NCI-H128 (cell line): Measurements from ENCODE around the gene ARHGAP28.
A peak's percentile ranks its signal among the peaks of the same experiment; 100 is the strongest.

Experiments
- DNase-seq: peaks from one replicate; lab custom pipeline; 2025; ENCODE audit not compliant: unreplicated experiment; lab: John Stamatoyannopoulos, UW

ARHGAP28 gene

GRCh38 chr18:6729247-6730091 lies at the start of gene ARHGAP28:
Gene ARHGAP28, plus strand, starts transcription at chr18:6729716. Its CDS starts 106 bp downstream, at chr18:6729822.
- DNase-seq, result peak; percentile 82

DNA sequence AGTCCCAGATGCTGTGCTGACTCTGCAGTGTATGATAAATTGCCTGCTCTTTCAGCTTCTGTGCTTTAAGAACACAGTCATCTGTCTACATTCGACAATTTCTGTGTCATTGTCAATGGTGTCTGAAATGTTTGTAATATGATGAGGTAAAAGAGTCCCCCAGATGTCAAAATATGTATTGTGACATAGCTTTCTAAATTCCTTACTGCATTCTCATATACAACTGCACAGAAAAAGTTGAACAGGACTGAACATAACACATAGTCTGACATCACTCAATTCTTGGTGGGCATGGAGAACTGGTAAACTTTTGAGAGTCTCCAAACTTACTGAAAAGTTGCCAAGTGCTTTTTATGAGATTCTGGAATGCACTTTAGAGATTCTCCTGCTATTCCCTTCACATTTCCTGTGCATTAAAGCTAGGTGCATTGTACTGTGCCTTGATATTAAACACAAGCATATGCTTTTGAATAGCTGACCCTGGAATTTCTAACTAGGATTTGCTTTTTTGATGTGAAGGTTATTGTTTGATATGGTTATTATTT lies 48.1 kb upstream of the ARHGAP28 start:
- no peak for DNase-seq

GRCh38 chr18:6682437-6683111 lies 46.9 kb upstream of the ARHGAP28 start:
- no peak for DNase-seq

DNA sequence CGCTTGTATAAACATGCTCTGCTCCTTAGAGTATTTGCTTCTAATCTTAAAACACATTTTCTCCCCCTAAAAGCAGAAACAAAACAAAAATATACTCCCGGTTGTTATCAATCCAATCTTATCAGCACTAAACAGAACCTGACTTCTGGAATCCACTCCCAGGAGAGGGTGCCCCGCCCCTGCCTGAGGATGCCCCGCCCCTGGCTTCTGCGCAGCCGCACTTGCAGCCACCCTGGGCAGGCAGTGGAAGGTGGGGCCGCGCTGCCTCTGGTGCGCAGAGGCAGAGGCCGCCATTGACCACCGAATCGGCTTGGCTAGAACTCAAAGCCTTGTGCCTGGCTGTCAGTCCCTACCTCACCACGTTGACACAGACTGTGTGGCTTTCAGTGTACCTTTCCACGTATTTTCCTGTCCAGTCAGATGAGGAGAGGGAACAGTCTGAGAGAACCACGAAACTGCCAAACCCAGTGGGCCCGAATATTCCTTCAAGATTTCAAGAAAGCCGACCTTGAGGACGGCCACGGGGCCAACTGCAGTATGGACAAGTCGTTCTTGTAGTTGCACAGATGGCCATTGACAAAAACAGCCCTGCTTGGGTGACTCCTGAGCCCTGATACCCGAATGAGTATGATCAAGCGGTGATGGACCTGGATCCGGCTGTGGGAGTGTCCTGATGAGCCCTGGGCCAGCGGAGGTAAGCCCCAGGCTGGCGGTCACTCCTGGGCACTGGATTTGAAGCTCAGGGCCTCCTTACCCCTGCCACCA lies 46.2 kb upstream of the ARHGAP28 start:
- DNase-seq, result no peak

- no peak for DNase-seq
These were observed 41.8 kb upstream of the ARHGAP28 start for GRCh38 chr18:6687676-6688075.

DNA sequence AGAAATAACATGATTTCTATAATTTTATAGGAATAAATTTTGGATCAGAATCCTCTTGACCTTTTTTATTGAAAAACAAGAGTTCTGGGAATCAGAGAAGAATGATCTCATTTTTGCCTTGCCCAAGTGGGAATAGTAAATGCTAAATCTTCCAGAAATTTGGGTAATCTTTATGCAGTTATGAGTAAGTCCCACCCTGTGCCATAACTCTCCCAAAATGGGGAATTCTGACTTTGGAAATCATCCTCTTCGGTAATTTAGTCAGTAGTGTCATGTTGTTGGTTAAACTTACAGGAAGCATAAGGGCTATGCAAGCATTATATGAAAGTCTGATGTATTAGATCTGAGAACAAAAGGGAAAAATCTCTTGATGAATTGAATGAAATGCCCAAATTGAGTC lies 20.6 kb upstream of the ARHGAP28 start:
- no peak for DNase-seq

DNA sequence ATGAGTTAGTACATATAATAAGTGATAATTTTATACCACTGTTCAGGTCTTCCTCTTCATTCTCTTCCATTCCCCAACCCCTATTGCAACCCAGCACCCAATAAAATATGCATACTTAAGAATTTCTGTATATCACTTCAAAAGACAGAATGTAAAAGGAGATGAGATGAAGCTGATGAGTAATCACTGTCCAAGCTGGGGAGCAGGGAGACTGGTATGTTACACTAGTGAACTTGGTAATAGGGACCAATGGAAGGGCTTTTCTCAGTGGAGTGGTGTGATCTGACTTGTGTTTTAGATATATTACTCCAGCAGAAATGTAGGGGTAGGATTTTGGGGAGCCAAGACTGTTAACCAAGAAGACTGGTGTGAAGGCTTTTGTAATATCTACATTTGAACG lies 18.0 kb upstream of the ARHGAP28 start:
- no peak for DNase-seq

GRCh38 chr18:6712401-6712800 lies 17.1 kb upstream of the ARHGAP28 start:
- no peak for DNase-seq

GRCh38 chr18:6714010-6714409 lies 15.5 kb upstream of the ARHGAP28 start:
- no peak for DNase-seq

- DNase-seq, result no peak
These were observed 11.2 kb upstream of the ARHGAP28 start for GRCh38 chr18:6718267-6718666.

- DNase-seq, result no peak
These were observed 10.2 kb upstream of the ARHGAP28 start for GRCh38 chr18:6719098-6719846.

- DNase-seq, result no peak
These were observed 9.4 kb upstream of the ARHGAP28 start for GRCh38 chr18:6719910-6720683.

DNA sequence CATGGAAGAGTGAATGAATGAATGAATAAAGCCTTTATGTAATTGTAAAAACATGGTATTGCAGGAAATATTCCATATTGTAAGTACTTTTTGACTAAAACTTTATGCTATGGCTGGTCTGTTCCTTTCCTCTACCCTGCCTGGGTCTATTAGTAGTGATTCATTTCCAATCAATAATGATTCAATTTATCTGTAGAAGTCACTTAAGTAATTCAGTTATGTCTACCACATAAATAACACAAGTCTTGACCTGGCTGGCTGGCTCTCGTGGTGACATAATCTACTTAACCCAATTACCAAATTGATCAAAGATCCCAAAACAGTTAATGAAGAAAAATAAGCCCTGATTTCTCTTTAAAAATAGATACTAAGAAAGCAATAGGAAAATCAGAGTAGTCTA lies 7.8 kb upstream of the ARHGAP28 start:
- no peak for DNase-seq

- no peak for DNase-seq
These were observed 6.8 kb upstream of the ARHGAP28 start for GRCh38 chr18:6722690-6723089.

DNA sequence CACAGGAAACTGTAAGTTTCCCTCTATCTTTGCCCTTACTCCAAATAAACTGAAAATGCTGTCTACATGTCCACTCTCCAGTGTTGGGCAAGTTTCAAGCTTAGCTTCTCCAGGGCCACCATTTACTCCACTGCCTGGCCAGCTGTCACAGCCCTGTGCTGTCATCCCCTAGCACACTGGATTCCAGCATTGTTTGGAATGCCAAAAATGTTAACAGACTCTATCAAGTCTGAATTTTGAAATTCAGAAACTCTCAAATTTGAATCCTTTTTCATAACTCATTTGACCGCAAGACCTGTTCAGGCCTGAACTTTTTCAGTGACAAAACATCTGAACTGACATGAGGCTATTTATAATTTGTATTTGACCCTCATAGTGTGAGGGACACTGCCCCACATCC lies 5.2 kb upstream of the ARHGAP28 start:
- no peak for DNase-seq

- no peak for DNase-seq
These were observed 1.2 kb upstream of the ARHGAP28 start for GRCh38 chr18:6728331-6728730.

DNA sequence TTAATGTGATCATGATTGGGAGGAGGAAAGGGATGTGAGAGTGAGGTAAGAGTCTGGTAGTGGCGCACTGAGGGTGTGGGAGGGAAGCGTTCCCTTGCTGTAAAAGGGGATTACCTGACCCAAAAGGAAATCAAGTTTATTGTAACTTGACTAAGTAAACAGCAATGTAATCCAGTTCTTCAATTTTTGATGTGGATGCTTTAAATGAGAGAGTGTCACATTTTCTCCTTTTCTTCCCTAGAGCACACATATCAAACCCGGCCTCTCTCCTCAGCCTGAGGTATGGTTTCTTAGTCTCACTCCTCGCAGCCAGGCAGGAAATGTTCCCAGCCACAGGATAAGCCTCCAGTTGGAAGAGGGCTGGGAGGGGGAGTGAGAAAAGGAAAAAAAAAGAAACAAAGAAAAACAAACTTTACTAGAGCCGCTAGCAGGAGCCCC lies 688 bp upstream of the ARHGAP28 start:
- DNase-seq, result no peak

GRCh38 chr18:6730416-6731221 lies 1.1 kb downstream of the ARHGAP28 start:
- no peak for DNase-seq

DNA sequence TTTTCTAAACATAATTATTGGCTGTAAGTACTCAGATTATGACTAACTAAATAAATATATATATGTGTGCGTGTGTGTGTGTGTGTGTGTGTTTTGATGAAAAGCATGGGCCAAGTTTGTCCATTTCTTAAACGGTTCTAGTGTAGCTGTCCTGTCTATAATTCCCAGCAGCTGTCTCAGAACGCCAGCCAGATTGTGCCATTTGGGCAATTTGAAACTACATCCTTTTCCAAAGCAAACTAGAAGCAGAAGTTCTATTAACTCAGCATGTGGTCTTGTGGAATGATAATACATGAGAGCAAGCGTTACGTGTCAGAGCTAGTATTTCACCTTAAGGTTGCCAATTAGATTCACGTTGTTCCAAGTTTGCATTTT lies 1.7 kb downstream of the ARHGAP28 start:
- DNase-seq, result no peak
